HepG2 (cell line): ENCODE data around the gene MRPL48. TPM values are rescaled to one million over a fixed set of nuclear protein-coding genes. Genes with fewer than 3 reads are reported as not detected.

ENCODE experiments used
- ATAC-seq: fragments of 200-7000 bp; cut with Tn5 transposase; 3 replicates; pipeline ENCODE4 v1.9.1; 2020; ENCODE audit warnings: mild to moderate bottlenecking, moderate library complexity
- BruUV-seq: library from RNA; stranded (reverse); fragments of 400-500 nt; replicated peaks from 2 replicates; lab custom pipeline; 2021; lab: Mats Ljungman, UMichigan
- CTCF ChIA-PET: fragments of 300-600 bp; formaldehyde crosslinking; extraction: SDS; loops from one replicate; lab custom pipeline; 2021; ENCODE audit warnings: low total read pairs, inconsistent platforms, low intra/inter-chr PET ratio; lab: Yijun Ruan, JAX
- POLR2A ChIA-PET: fragments of 350-600 bp; sonication (Branson Sonifier 250); formaldehyde crosslinking; loops from one replicate; lab custom pipeline; 2020; ENCODE audit warnings: antibody characterized with exemption, inconsistent platforms; lab: Yijun Ruan, JAX
- DNase-seq: peaks from one replicate; pipeline ENCODE4 v3.0.0-alpha.2; 2015; ENCODE audit warnings: low spot score
- FAIRE-seq: peaks from 3 replicates; lab custom pipeline; 2011; peaks lifted over from hg19 to GRCh38; lab: Jason Lieb, UNC
- H2AFZ ChIP-seq: one replicate; pipeline ENCODE4 v1.6.1; 2011; ENCODE audit warnings: low read length, inconsistent platforms
- H3K27ac ChIP-seq: fragments of 300-600 bp; 3 replicates; pipeline ENCODE4 v1.8.0; 2011; ENCODE audit warnings: mixed run types, mild to moderate bottlenecking, mixed read lengths, low read length, inconsistent platforms; ENCODE audit not compliant: insufficient read depth; ENCODE audit errors: extremely low read length
- H3K27me3 ChIP-seq, 2 experiments: fragments of 200-600 bp in 1 of 2; 2 replicates in 1 of 2; 3 replicates in 1 of 2; pipeline versions ENCODE4 v1.6.0 to v1.8.0; 2011; ENCODE audit warnings: low read length in 2 of 2, mild to moderate bottlenecking in 2 of 2, moderate library complexity in 2 of 2, inconsistent platforms in 1 of 2; ENCODE audit not compliant: insufficient read depth in 2 of 2, control insufficient read depth in 1 of 2
- H3K36me3 ChIP-seq, 2 experiments: fragments of 200-600 bp in 1 of 2; replicated peaks in 1 of 2; 2 replicates in 1 of 2; 3 replicates in 1 of 2; pipeline versions ENCODE4 v1.5.1 to v1.8.0; 2011; ENCODE audit warnings: low read length in 2 of 2, inconsistent platforms in 1 of 2; ENCODE audit not compliant: insufficient read depth in 2 of 2, control insufficient read depth in 1 of 2
- H3K4me1 ChIP-seq: 2 replicates; pipeline ENCODE4 v1.5.1; 2012; ENCODE audit warnings: low read length, inconsistent platforms; ENCODE audit not compliant: insufficient read depth
- H3K4me2 ChIP-seq: 2 replicates; pipeline ENCODE4 v1.6.0; 2011; ENCODE audit warnings: low read depth, low read length, inconsistent platforms
- H3K4me3 ChIP-seq, 3 experiments: fragments of 200-600 bp in 1 of 3; sonication (generic), shearing (Covaris generic) in 1 of 3; replicated peaks in 1 of 3; 2 replicates each; pipeline ENCODE4 v1.5.1; 2011 to 2016; ENCODE audit warnings: low read length in 3 of 3, inconsistent platforms in 2 of 3, low read depth in 2 of 3, mild to moderate bottlenecking in 2 of 3, control low read depth in 1 of 3, mixed read lengths in 1 of 3; ENCODE audit not compliant: insufficient read depth in 1 of 3
- H3K79me2 ChIP-seq: one replicate; pipeline ENCODE4 v1.6.1; 2011; ENCODE audit warnings: low read length, inconsistent platforms; ENCODE audit not compliant: insufficient read depth
- H3K9ac ChIP-seq: 2 replicates; pipeline ENCODE4 v1.6.0; 2011; ENCODE audit warnings: mild to moderate bottlenecking, low read depth, low read length, inconsistent platforms; ENCODE audit not compliant: insufficient read depth
- H3K9me3 ChIP-seq: 2 replicates; pipeline ENCODE4 v1.5.1; 2012; ENCODE audit warnings: mild to moderate bottlenecking, low read length
- H4K20me1 ChIP-seq: 2 replicates; pipeline ENCODE4 v1.6.0; 2011; ENCODE audit warnings: inconsistent platforms, mild to moderate bottlenecking, low read length, moderate library complexity; ENCODE audit not compliant: insufficient read depth
- AGO1 ChIP-seq: fragments of 200-400 bp; formaldehyde crosslinking; IDR thresholded peaks from 2 replicates; pipeline ENCODE4 v1.6.1; 2017; ENCODE audit warnings: mild to moderate bottlenecking, low read depth, low read length, moderate library complexity; ENCODE audit not compliant: poor library complexity, severe bottlenecking
- ARID2 ChIP-seq: sonication (generic); formaldehyde crosslinking; IDR thresholded peaks from 2 replicates; pipeline ENCODE4 v1.8.1; 2022; ENCODE audit warnings: mild to moderate bottlenecking, missing genetic modification reagents, borderline replicate concordance
- FOXA1 ChIP-seq, 2 experiments: fragments of 450-650 bp in 1 of 2; sonication (generic) in 1 of 2; formaldehyde crosslinking in 1 of 2; IDR thresholded peaks; 2 replicates each; pipeline versions ENCODE4 v1.4.0 to v1.6.1; 2016 to 2020; ENCODE audit warnings: missing genetic modification reagents in 1 of 2
- GTF2F1 ChIP-seq: fragments of 150-350 bp; IDR thresholded peaks from 2 replicates; pipeline ENCODE4 v1.6.1; 2014; ENCODE audit warnings: low read length
- HDAC1 ChIP-seq: sonication (generic); formaldehyde crosslinking; IDR thresholded peaks from 2 replicates; pipeline ENCODE4 v1.5.1; 2020; ENCODE audit warnings: mild to moderate bottlenecking, missing genetic modification reagents
- TFDP1 ChIP-seq: IDR thresholded peaks from 2 replicates; pipeline ENCODE4 v1.6.1; 2016; ENCODE audit warnings: missing compliant biosample characterization, missing genetic modification reagents, borderline replicate concordance
- ZNF280B ChIP-seq: sonication (generic); formaldehyde crosslinking; IDR thresholded peaks from 2 replicates; pipeline ENCODE4 v1.5.0; 2020; ENCODE audit warnings: missing genetic modification reagents, mild to moderate bottlenecking, borderline replicate concordance
- ZNF281 ChIP-seq: sonication (generic); formaldehyde crosslinking; IDR thresholded peaks from 2 replicates; pipeline ENCODE4 v1.4.0; 2020; ENCODE audit warnings: missing genetic modification reagents, borderline replicate concordance
- ZNF639 ChIP-seq: conservative IDR thresholded peaks from 2 replicates; pipeline ENCODE4 v1.6.1; 2018; ENCODE audit warnings: missing genetic modification reagents
- ZSCAN5A ChIP-seq: sonication (generic); formaldehyde crosslinking; IDR thresholded peaks from 2 replicates; pipeline ENCODE4 v1.8.0; 2022; ENCODE audit warnings: mild to moderate bottlenecking, missing genetic modification reagents, borderline replicate concordance
- WGBS: methylation state at CpG from one replicate; pipeline ENCODE4 v1.1.6; 2017; ENCODE audit warnings: low lambda C conversion rate; 5-methylcytosine and 5-hydroxymethylcytosine counted together
- in situ Hi-C: cut with HindIII; loops from 2 replicates; pipeline ENCODE4 v1.10.0; 2017; ENCODE audit warnings: low pct_unique_long_range_greater_than_20kb; ENCODE audit not compliant: extremely low pct_ligation_motif_present
- intact Hi-C: fragments of 100-400 bp; cut with micrococcal nuclease; formaldehyde crosslinking; loops from one replicate; pipeline ENCODE4 v1.10.0; 2022; ENCODE audit not compliant: unreplicated experiment
- polyA plus RNA-seq, 8 experiments: library from polyadenylated mRNA; depleted of rRNA in 3 of 8; stranded (reverse) in 7 of 8; unstranded in 1 of 8; fragments of >200 nt; fragmentation: Illumina TruSeq in 4 of 8; extraction: Trizol in 4 of 8; gene quantifications; 2 replicates each; pipeline versions ENCODE4 v1.2.1 to v1.2.3, GENCODE V29; 2011 to 2016; ENCODE audit warnings: low read depth in 4 of 8, missing spikeins in 1 of 8, mixed read lengths in 1 of 8; ENCODE audit not compliant: insufficient read depth in 1 of 8
- total RNA-seq, 5 experiments: library from RNA; depleted of rRNA; stranded (reverse); fragments of >200 nt; fragmentation: Illumina TruSeq; extraction: Trizol; gene quantifications; 2 replicates each; pipeline ENCODE4 v1.2.3, GENCODE V29; 2016; ENCODE audit warnings: low read depth in 1 of 5

MRPL48 gene
- total and polyA plus RNA-seq, 2 of the 13 experiments (the other 11 are each of a cell fraction or from before 2014, with no cell fraction given): 61.2 to 67.9 TPM

GRCh38 chr11:73854680-73855079 is 67.0 kb downstream of the MRPL48 start (continued):
- TF ChIP-seq ZNF280B (CRISPR knock-in tag) (no peak), ZNF281 (CRISPR knock-in tag) (no peak)
- TF ChIP-seq, all 625 proteins: peak for 0

- H4K20me1 ChIP-seq: no peaks in the 10 kb centered on the region
- 100% methylated on average over 1 of the region's 1 CpG for WGBS
- ATAC-seq (no peak), FAIRE-seq (no peak), DNase-seq (no peak)
- no peak overlapping the region for H3K4me3 ChIP-seq
- no peaks in the 10 kb centered on the region for H3K79me2 ChIP-seq
- H3K9me3 ChIP-seq: no peaks in the 10 kb centered on the region
- H2AFZ ChIP-seq: no peak overlapping the region
- no peak overlapping the region for H3K4me2 ChIP-seq
- ChIA-PET POLR2A (interaction anchor here (0.7 to 2.8 kb wide), 3 partner anchors 10 to 14 kb away, joined by 3 to 8 read pairs (median 4); no protein-coding TSS in a partner anchor), CTCF (no interaction called here)
- peaks cover under 1 to 5% of the 10 kb centered on the region in 2 experiments; a peak in 4 of 5 replicates for H3K36me3 ChIP-seq
- no peak overlapping the region for H3K27ac ChIP-seq
- intact Hi-C loops: no loop called here
- H3K9ac ChIP-seq: no peak overlapping the region
- no peaks in the 10 kb centered on the region for H3K4me1 ChIP-seq
- no TSS peak for BruUV-seq
- in situ Hi-C loops: no loop called here
- no peaks in the 10 kb centered on the region for H3K27me3 ChIP-seq
- no peak for TF ChIP-seq AGO1
- no peak for TF ChIP-seq GTF2F1
- TF ChIP-seq HDAC1 (CRISPR knock-in tag): no peak
- no peak for TF ChIP-seq TFDP1 (CRISPR knock-in tag)
- TF ChIP-seq FOXA1 (IDR thresholded peaks at IDR 0.05): no peak
- TF ChIP-seq FOXA1 (CRISPR knock-in tag; IDR thresholded peaks at IDR 0.05): no peak
- TF ChIP-seq ZSCAN5A (CRISPR knock-in tag): no peak
- no peak for TF ChIP-seq ZNF639
- no peak for TF ChIP-seq ARID2 (CRISPR knock-in tag)
Measured at GRCh38 chr11:73856031-73856567, 68.4 kb downstream of the MRPL48 start.
